ENCODE results near the gene ANKS3. TPM values are rescaled to one million over a fixed set of nuclear protein-coding genes. Genes with fewer than 3 reads are reported as not detected.

Gene ANKS3
- total RNA-seq, 1 experiment from 2014 or later = 25.5 TPM

GRCh38 chr16:4677994-4678393, 56.1 kb downstream of the ANKS3 start (continued):
- TF ChIP-seq YY1 (IDR thresholded peaks at IDR 0.05; ENCODE audit: extremely low read depth, insufficient replicate concordance, low read depth, low read length) (no peak), CTCF (IDR thresholded peaks at IDR 0.05 in 2 of 3, conservative IDR thresholded peaks at IDR 0.05 in 1 of 3; ENCODE audit: borderline replicate concordance in 1 of 3, insufficient read depth in 1 of 3, low read depth in 2 of 3, low read length in 2 of 3) (no peak)

DNA sequence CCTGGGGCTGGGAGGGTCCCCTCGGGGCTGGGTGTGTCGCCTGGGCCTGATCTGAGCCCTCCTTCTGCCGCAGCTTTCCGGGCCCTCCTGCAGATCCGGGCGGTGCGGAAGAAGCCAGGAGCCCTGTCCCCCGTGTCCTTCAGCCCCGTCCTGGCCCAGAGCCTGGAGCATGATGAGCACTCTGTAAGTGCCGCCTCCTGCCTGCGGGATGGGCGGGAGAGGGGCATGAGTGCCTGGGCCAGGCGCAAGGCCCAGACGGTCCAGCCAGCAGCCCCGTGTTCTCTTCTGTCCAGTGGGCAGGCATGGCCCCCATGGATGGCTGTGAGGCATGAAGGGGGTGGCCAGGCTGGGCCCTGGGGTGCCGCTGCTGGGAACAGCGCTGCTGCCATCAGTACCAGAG, 56.7 kb downstream of the ANKS3 start:
- Histone ChIP-seq H3K4me2 (ENCODE audit: low read length) (no peak overlapping the region), H3K9me3 (ENCODE audit: control insufficient read depth in 1 of 2, insufficient read depth in 1 of 2, low read depth in 1 of 2, low read length in 2 of 2) (no peaks in the 10 kb centered on the region), H3K27ac (ENCODE audit: low read depth, low read length) (no peak overlapping the region), H3K27me3 (ENCODE audit: insufficient read depth, low read length) (no peaks in the 10 kb centered on the region), H2AFZ (ENCODE audit: low read depth, low read length, poor library complexity, severe bottlenecking) (no peak overlapping the region), H3K4me1 (ENCODE audit: control insufficient read depth in 1 of 2, insufficient read depth in 2 of 2, low read length in 2 of 2) (no peaks in the 10 kb centered on the region), H3K79me2 (ENCODE audit: insufficient read depth, low read length) (no peaks in the 10 kb centered on the region), H3K9ac (ENCODE audit: low read length) (no peak overlapping the region), H4K20me1 (ENCODE audit: insufficient read depth) (no peaks in the 10 kb centered on the region), H3K4me3 (replicated peaks in 1 of 2; ENCODE audit: low read depth in 1 of 2, low read length in 2 of 2) (no peak overlapping the region), H3K36me3 (ENCODE audit: control insufficient read depth in 1 of 2, insufficient read depth in 2 of 2, low read length in 2 of 2) (peaks cover 0 to 4% of the 10 kb centered on the region in 2 experiments; a peak in 1 of 4 replicates), H3K9me2 (ENCODE audit: insufficient read depth) (no peaks in the 10 kb centered on the region)
- ChIA-PET POLR2A (no interaction called here), CTCF (no interaction called here), RAD21 (ENCODE audit: low non-redundant PET in 1 of 2, low total read pairs in 2 of 2, uncharacterized antibody in 2 of 2, unreplicated experiment in 2 of 2) (interaction anchor here in 1 of 2 experiments (0.7 kb wide), 1 partner anchor 265 kb away, joined by 4 read pairs; no protein-coding TSS in a partner anchor)
- no peak for DNase-seq (ENCODE audit: low read depth, low spot score)
- ATAC-seq = no peak
- intact Hi-C loops (cut with micrococcal nuclease) = no loop called here
- BruUV-seq (replicated peaks) = no TSS peak
- TF ChIP-seq EGR1 (IDR thresholded peaks at IDR 0.05; ENCODE audit: low read depth) (no peak), EZH2 (IDR thresholded peaks at IDR 0.05) (no peak), RAD21 (IDR thresholded peaks at IDR 0.05; ENCODE audit: low read depth) (no peak), POLR2AphosphoS5 (IDR thresholded peaks at IDR 0.05; ENCODE audit: low read depth, low read length) (no peak), CTCF (IDR thresholded peaks at IDR 0.05 in 2 of 3, conservative IDR thresholded peaks at IDR 0.05 in 1 of 3; ENCODE audit: borderline replicate concordance in 1 of 3, insufficient read depth in 1 of 3, low read depth in 2 of 3, low read length in 2 of 3) (no peak), POLR2A (IDR thresholded peaks at IDR 0.05; ENCODE audit: borderline replicate concordance, extremely low read depth, insufficient read depth, insufficient read length) (no peak), ZBTB33 (IDR thresholded peaks at IDR 0.05; ENCODE audit: extremely low read depth, insufficient replicate concordance, low read length) (no peak)
